ENCODE measurements around the gene P2RX1. TPM values are rescaled to one million over a fixed set of nuclear protein-coding genes. Genes with fewer than 3 reads are reported as not detected.
A peak's percentile ranks its signal among the peaks of the same experiment; 100 is the strongest.

The P2RX1 gene
- total RNA-seq, 4 donors from 2014 or later, result 0.82 to 11.2 (median 7.0) TPM

- Histone ChIP-seq H3K4me1 (peaks cover 21 to 35% (median 31%) of the 10 kb centered on the region in 4 donors), H3K36me3 (no peaks in the 10 kb centered on the region), H3K9me3 (no peaks in the 10 kb centered on the region), H3K27ac (no peak overlapping the region), H3K4me3 (no peak overlapping the region), H3K27me3 (no peaks in the 10 kb centered on the region)
- no peak for DNase-seq
- TF ChIP-seq EP300 (IDR thresholded peaks at IDR 0.05; ENCODE audit: low read depth) (no peak), POLR2A (IDR thresholded peaks at IDR 0.05) (no peak), POLR2AphosphoS5 (IDR thresholded peaks at IDR 0.05) (no peak), CTCF (IDR thresholded peaks at IDR 0.05) (no peak)
- intact Hi-C loops (cut with DNase I; ENCODE audit: low total_unique reads) (no loop called here), in situ Hi-C loops (cut with MboI; ENCODE audit: low pct_ligation_motif_present in 1 of 4, low pct_unique_long_range_greater_than_20kb in 1 of 4, low sequenced_read_pairs in 3 of 4) (no loop called here)
- 93% methylated on average over 6 of the region's 6 CpGs; no CpG with 5 or more reads in 1 of the 2 donors for WGBS, 2 donors (ENCODE audit: low coverage in 1 of 2)
These were observed 19.4 kb downstream of the P2RX1 start for GRCh38 chr17:3896968-3897235.

GRCh38 chr17:3896108-3896967 lies 19.9 kb downstream of the P2RX1 start:
- peaks cover 23 to 41% (median 37%) of the 10 kb centered on the region in 4 donors for H3K4me1 ChIP-seq
- no peaks in the 10 kb centered on the region for H3K27me3 ChIP-seq
- WGBS, 2 donors (ENCODE audit: low coverage in 1 of 2), result 71% methylated on average over 15 of the region's 15 CpGs; no CpG with 5 or more reads in 1 of the 2 donors
- H3K4me3 ChIP-seq, result no peak overlapping the region
- intact Hi-C loops (cut with DNase I; ENCODE audit: low total_unique reads), result no loop called here
- H3K27ac ChIP-seq, result peak overlapping the region in 2 of 4 donors; percentile 86 to 93
- TF ChIP-seq CTCF (IDR thresholded peaks at IDR 0.05), result no peak
- TF ChIP-seq POLR2AphosphoS5 (IDR thresholded peaks at IDR 0.05), result no peak
- TF ChIP-seq EP300 (IDR thresholded peaks at IDR 0.05; ENCODE audit: low read depth), result no peak
- no peak for TF ChIP-seq POLR2A (IDR thresholded peaks at IDR 0.05)
- DNase-seq, result no peak
- in situ Hi-C loops (cut with MboI; ENCODE audit: low pct_ligation_motif_present in 1 of 4, low pct_unique_long_range_greater_than_20kb in 1 of 4, low sequenced_read_pairs in 3 of 4), result no loop called here
- H3K9me3 ChIP-seq, result no peaks in the 10 kb centered on the region
- H3K36me3 ChIP-seq, result no peaks in the 10 kb centered on the region

GRCh38 chr17:3895354-3895753 lies 20.9 kb downstream of the P2RX1 start:
- TF ChIP-seq POLR2A (IDR thresholded peaks at IDR 0.05), result no peak
- no peak for TF ChIP-seq EP300 (IDR thresholded peaks at IDR 0.05; ENCODE audit: low read depth)
- TF ChIP-seq CTCF (IDR thresholded peaks at IDR 0.05), result no peak
- TF ChIP-seq POLR2AphosphoS5 (IDR thresholded peaks at IDR 0.05), result no peak
- H3K4me1 ChIP-seq, result peaks cover 24 to 50% (median 46%) of the 10 kb centered on the region in 4 donors
- intact Hi-C loops (cut with DNase I; ENCODE audit: low total_unique reads), result no loop called here
- no peak overlapping the region for H3K4me3 ChIP-seq
- no peaks in the 10 kb centered on the region for H3K27me3 ChIP-seq
- WGBS, 2 donors (ENCODE audit: low coverage in 1 of 2), result 96% methylated on average over 3 of the region's 3 CpGs; no CpG with 5 or more reads in 1 of the 2 donors
- H3K36me3 ChIP-seq, result no peaks in the 10 kb centered on the region
- peak overlapping the region; percentile 86 to 93 (median 90) for H3K27ac ChIP-seq
- H3K9me3 ChIP-seq, result no peaks in the 10 kb centered on the region
- in situ Hi-C loops (cut with MboI; ENCODE audit: low pct_ligation_motif_present in 1 of 4, low pct_unique_long_range_greater_than_20kb in 1 of 4, low sequenced_read_pairs in 3 of 4), result no loop called here
- DNase-seq, result no peak

- intact Hi-C loops (cut with DNase I; ENCODE audit: low total_unique reads), result no loop called here
These were observed 21.3 kb downstream of the P2RX1 start for GRCh38 chr17:3894911-3895343.

More at GRCh38 chr17:3894911-3895343, 21.3 kb downstream of the P2RX1 start:
- Histone ChIP-seq H3K4me3 (no peak overlapping the region), H3K4me1 (peaks cover 28 to 54% (median 49%) of the 10 kb centered on the region in 4 donors), H3K9me3 (no peaks in the 10 kb centered on the region), H3K36me3 (no peaks in the 10 kb centered on the region), H3K27me3 (no peaks in the 10 kb centered on the region), H3K27ac (peak overlapping the region; percentile 86 to 93 (median 90))
- DNase-seq, result peak; percentile 71
- in situ Hi-C loops (cut with MboI; ENCODE audit: low pct_ligation_motif_present in 1 of 4, low pct_unique_long_range_greater_than_20kb in 1 of 4, low sequenced_read_pairs in 3 of 4), result no loop called here
- TF ChIP-seq EP300 (IDR thresholded peaks at IDR 0.05; ENCODE audit: low read depth), result no peak
- TF ChIP-seq POLR2AphosphoS5 (IDR thresholded peaks at IDR 0.05), result peak; percentile 42 to 71 (median 47)
- peak; percentile 55 for TF ChIP-seq POLR2A (IDR thresholded peaks at IDR 0.05)
- TF ChIP-seq CTCF (IDR thresholded peaks at IDR 0.05), result no peak
- WGBS, 2 donors (ENCODE audit: low coverage in 1 of 2), result 43 to 55% methylated on average over 2 of the region's 2 CpGs
